Neuronal stem cell (in vitro differentiated cells): Measurements from ENCODE around the gene XPO5.
A peak's percentile ranks its signal among the peaks of the same experiment; 100 is the strongest.

Experiments used
- DNase-seq: peaks from one replicate; pipeline ENCODE4 v3.0.0-alpha.2; 2013; ENCODE audit warnings: low spot score
- H2AFZ ChIP-seq: one replicate; pipeline ENCODE4 v1.6.1; 2013; ENCODE audit warnings: mild to moderate bottlenecking, low read length, inconsistent platforms
- H2AK5ac ChIP-seq: 2 replicates; pipeline ENCODE4 v1.6.1; 2013; ENCODE audit warnings: low read depth, mild to moderate bottlenecking, inconsistent platforms, low read length, moderate library complexity, mixed read lengths
- H2BK120ac ChIP-seq: 2 replicates; pipeline ENCODE4 v1.6.1; 2013; ENCODE audit warnings: low read depth, mild to moderate bottlenecking, inconsistent platforms, low read length, moderate library complexity, mixed read lengths
- H2BK12ac ChIP-seq: one replicate; pipeline ENCODE4 v1.6.1; 2013; ENCODE audit warnings: low read length, inconsistent platforms
- H2BK15ac ChIP-seq: 2 replicates; pipeline ENCODE4 v1.6.1; 2013; ENCODE audit warnings: mild to moderate bottlenecking, low read length, inconsistent platforms, mixed read lengths
- H2BK5ac ChIP-seq: one replicate; pipeline ENCODE4 v1.6.1; 2013; ENCODE audit warnings: inconsistent platforms, mild to moderate bottlenecking, low read length, moderate library complexity
- H3K14ac ChIP-seq: one replicate; pipeline ENCODE4 v1.6.1; 2013; ENCODE audit warnings: low read length, inconsistent platforms
- H3K18ac ChIP-seq: 2 replicates; pipeline ENCODE4 v1.6.1; 2013; ENCODE audit warnings: low read length, inconsistent platforms
- H3K23ac ChIP-seq: 2 replicates; pipeline ENCODE4 v1.6.1; 2013; ENCODE audit warnings: low read depth, mild to moderate bottlenecking, mixed read lengths, low read length, inconsistent platforms; ENCODE audit not compliant: poor library complexity
- H3K27ac ChIP-seq: replicated peaks from 3 replicates; pipeline ENCODE4 v1.5.1; 2013; ENCODE audit warnings: low read length, inconsistent platforms
- H3K27me3 ChIP-seq, 3 experiments: 2 replicates each; pipeline ENCODE4 v1.6.1; 2013; ENCODE audit warnings: low read length in 3 of 3, mild to moderate bottlenecking in 2 of 3, inconsistent platforms in 1 of 3, low read depth in 1 of 3, mixed read lengths in 1 of 3, moderate library complexity in 1 of 3; ENCODE audit not compliant: control insufficient read depth in 3 of 3, insufficient read depth in 3 of 3
- H3K36me3 ChIP-seq, 2 donors: replicated peaks in 1 of 2; 2 replicates each; pipeline ENCODE4 v1.6.1; 2013; ENCODE audit warnings: low read length in 2 of 2; ENCODE audit not compliant: control insufficient read depth in 2 of 2, insufficient read depth in 2 of 2
- H3K4ac ChIP-seq: 2 replicates; pipeline ENCODE4 v1.6.1; 2013; ENCODE audit warnings: inconsistent platforms, mild to moderate bottlenecking, low read length, moderate library complexity
- H3K4me1 ChIP-seq, 2 donors: 1 replicate in 1 of 2; 2 replicates in 1 of 2; pipeline ENCODE4 v1.6.1; 2013; ENCODE audit warnings: low read length in 2 of 2, low read depth in 1 of 2; ENCODE audit not compliant: control insufficient read depth in 2 of 2, insufficient read depth in 1 of 2
- H3K4me2 ChIP-seq: one replicate; pipeline ENCODE4 v1.6.1; 2013; ENCODE audit warnings: mild to moderate bottlenecking, low read length, inconsistent platforms; ENCODE audit not compliant: insufficient read depth, poor library complexity, severe bottlenecking
- H3K4me3 ChIP-seq, 2 donors: 2 replicates each; pipeline ENCODE4 v1.5.1; 2013; ENCODE audit warnings: low read length in 2 of 2, mild to moderate bottlenecking in 2 of 2, inconsistent platforms in 1 of 2, moderate library complexity in 1 of 2
- H3K79me1 ChIP-seq: one replicate; pipeline ENCODE4 v1.6.1; 2013; ENCODE audit warnings: low read depth, mild to moderate bottlenecking, inconsistent platforms, low read length, moderate library complexity
- H3K9ac ChIP-seq: one replicate; pipeline ENCODE4 v1.6.1; 2013; ENCODE audit warnings: mild to moderate bottlenecking, low read depth, low read length, inconsistent platforms; ENCODE audit not compliant: poor library complexity
- H3K9me3 ChIP-seq, 2 donors: replicated peaks in 1 of 2; 2 replicates each; pipeline versions ENCODE3 to v1.6.1; 2013; ENCODE audit warnings: low read length in 2 of 2, mild to moderate bottlenecking in 2 of 2, inconsistent platforms in 1 of 2, low read depth in 1 of 2, mixed read lengths in 1 of 2, moderate library complexity in 1 of 2; ENCODE audit not compliant: control insufficient read depth in 2 of 2, insufficient read depth in 1 of 2
- H4K8ac ChIP-seq: one replicate; pipeline ENCODE4 v1.6.1; 2013; ENCODE audit warnings: low read depth, mild to moderate bottlenecking, inconsistent platforms, low read length, moderate library complexity
- H4K91ac ChIP-seq: one replicate; pipeline ENCODE4 v1.6.1; 2013; ENCODE audit warnings: low read length, low read depth, mild to moderate bottlenecking, inconsistent platforms; ENCODE audit not compliant: poor library complexity
- WGBS, 2 donors: extraction: QIAGEN DNeasy Blood & Tissue Kit; methylation state at CpG; one replicate each; pipeline ENCODE4 v1.1.7; 2013; ENCODE audit warnings: missing lambda C conversion rate in 2 of 2, mixed read lengths in 1 of 2; ENCODE audit not compliant: insufficient read length in 2 of 2, insufficient replicate concordance in 1 of 2; ENCODE audit errors: extremely low coverage in 2 of 2; 5-methylcytosine and 5-hydroxymethylcytosine counted together

XPO5 gene

GRCh38 chr6:43509984-43510826 is 65.6 kb downstream of the XPO5 start, which contains the start of gene LRRC73:
TSS of gene LRRC73 (minus strand) at chr6:43510346. CDS start at chr6:43509785, 561 bp downstream.
- Histone ChIP-seq H3K14ac (peak within 1 kb of the TSS; percentile 83), H3K23ac (peak within 1 kb of the TSS; percentile 90), H3K9me3 (no peaks in the 10 kb centered on the region), H3K9ac (peak within 1 kb of the TSS; percentile 99), H2AFZ (peak within 1 kb of the TSS; percentile 96), H4K91ac (no peak within 1 kb of the TSS), H3K36me3 (peaks cover 37 to 58% of the 10 kb centered on the region in 2 donors), H3K79me1 (peaks cover 1% of the 10 kb centered on the region), H2BK12ac (peak within 1 kb of the TSS; percentile 46), H3K27ac (no peak within 1 kb of the TSS), H3K27me3 (peaks cover 7 to 17% (median 9%) of the 10 kb centered on the region in 3 experiments), H2AK5ac (peak within 1 kb of the TSS; percentile 32), H2BK120ac (no peak within 1 kb of the TSS), H2BK15ac (no peak within 1 kb of the TSS), H2BK5ac (peak within 1 kb of the TSS; percentile 20), H3K18ac (peak within 1 kb of the TSS; percentile 89), H3K4ac (no peak within 1 kb of the TSS), H3K4me1 (peaks cover 8 to 12% of the 10 kb centered on the region in 2 donors), H3K4me2 (peak within 1 kb of the TSS; percentile 98), H4K8ac (no peak within 1 kb of the TSS), H3K4me3 (peak within 1 kb of the TSS; percentile 48 to 81)
- no CpG with 5 or more reads among the region's 96 CpGs for WGBS, 2 donors
- peak; percentile 83 for DNase-seq

DNA sequence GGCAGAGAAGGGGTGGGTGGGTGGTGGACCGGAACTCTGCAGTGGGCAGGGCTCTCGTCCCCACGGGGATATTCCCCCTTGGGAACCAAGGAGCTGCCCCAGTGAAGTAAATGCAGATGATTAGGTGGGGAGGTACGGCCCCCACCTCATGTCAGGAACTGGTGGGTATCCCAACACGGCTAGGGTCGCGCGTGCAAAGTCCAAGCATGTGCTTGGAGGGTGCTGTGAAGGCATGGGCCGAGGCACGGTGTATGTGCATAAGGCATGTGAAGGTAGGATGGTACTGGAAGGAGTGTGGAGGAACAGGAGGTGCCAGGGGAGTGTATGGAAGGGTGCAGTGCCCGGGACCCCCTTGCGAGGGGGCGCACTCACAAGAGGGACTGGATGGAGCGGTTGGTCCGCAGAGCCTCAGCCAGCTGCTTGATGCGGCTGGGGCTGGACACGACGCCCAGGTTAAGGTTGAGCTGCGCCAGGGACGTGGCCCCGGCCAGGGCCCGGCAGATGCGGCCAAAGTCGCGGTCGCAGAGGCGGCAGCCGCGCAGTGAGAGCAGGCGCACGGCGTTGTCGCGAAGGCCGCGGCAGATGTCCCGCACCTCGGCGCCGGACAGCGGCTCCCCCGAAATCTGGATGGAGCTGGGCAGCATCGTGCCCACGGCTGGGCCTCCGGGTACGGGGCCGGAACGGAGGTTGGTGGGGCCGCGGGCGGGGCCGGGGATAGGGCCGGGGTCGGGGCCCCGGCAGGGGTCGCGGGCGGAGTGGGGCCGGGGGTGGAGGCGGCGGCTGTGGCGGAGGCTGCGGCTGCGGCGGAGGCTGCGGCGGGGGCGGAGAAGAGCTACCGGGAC is 66.5 kb downstream of the XPO5 start:
- peaks cover 37 to 58% of the 10 kb centered on the region in 2 donors for H3K36me3 ChIP-seq
- peak overlapping the region; percentile 96 for H2AFZ ChIP-seq
- no peak overlapping the region for H4K8ac ChIP-seq
- H2AK5ac ChIP-seq, result peak overlapping the region; percentile 47
- no peak overlapping the region for H3K27ac ChIP-seq
- peak overlapping the region; percentile 46 for H2BK12ac ChIP-seq
- peak overlapping the region; percentile 92 for H3K9ac ChIP-seq
- H2BK15ac ChIP-seq, result no peak overlapping the region
- no peak for DNase-seq
- peaks cover 8 to 12% of the 10 kb centered on the region in 2 donors for H3K4me1 ChIP-seq
- H2BK120ac ChIP-seq, result no peak overlapping the region
- H3K4me2 ChIP-seq, result peak overlapping the region; percentile 98
- H3K23ac ChIP-seq, result peak overlapping the region; percentile 90
- H3K18ac ChIP-seq, result peak overlapping the region; percentile 78
- H4K91ac ChIP-seq, result no peak overlapping the region
- H3K14ac ChIP-seq, result peak overlapping the region; percentile 25
- no CpG with 5 or more reads among the region's 69 CpGs for WGBS, 2 donors
- peak overlapping the region; percentile 48 to 81 for H3K4me3 ChIP-seq
- no peaks in the 10 kb centered on the region for H3K79me1 ChIP-seq
- H3K27me3 ChIP-seq, result peaks cover 7 to 17% (median 9%) of the 10 kb centered on the region in 3 experiments
- H3K4ac ChIP-seq, result no peak overlapping the region
- peak overlapping the region; percentile 20 for H2BK5ac ChIP-seq
- no peaks in the 10 kb centered on the region for H3K9me3 ChIP-seq

DNA sequence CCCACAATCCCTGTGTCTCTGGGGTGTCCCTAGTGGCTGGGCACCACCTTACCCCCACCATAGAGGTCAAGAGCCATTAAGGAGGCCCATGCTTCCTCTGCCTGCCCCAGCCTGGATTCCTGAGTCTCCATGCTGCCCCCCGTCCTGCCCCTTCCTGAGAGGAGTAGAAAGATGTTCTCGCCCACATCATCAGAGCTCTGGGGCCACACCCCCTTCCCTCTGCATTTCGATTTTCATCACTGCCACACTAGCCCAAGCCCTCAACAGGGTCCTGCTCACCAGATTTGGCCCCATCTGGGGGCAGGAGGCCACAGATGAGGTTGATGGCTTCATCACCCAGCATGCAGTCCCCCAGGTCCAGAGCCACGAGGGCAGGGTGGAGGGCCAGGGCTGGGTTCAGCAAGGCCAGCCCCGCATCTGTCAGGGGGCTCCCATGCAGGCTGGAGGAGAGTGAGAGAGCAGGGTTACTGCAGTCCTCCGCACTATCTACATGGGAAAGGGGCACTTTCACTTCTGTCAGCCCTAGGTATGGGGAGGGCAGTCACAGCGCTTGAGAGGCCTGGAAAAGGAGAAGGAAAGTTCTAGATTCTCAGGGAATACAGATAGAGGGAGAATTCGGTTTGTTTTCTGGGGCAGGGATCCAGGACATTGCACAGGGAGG is 67.2 kb downstream of the XPO5 start:
- no peak overlapping the region for H3K4ac ChIP-seq
- no peaks in the 10 kb centered on the region for H3K79me1 ChIP-seq
- peaks cover 36 to 57% of the 10 kb centered on the region in 2 donors for H3K36me3 ChIP-seq
- WGBS, 2 donors, result no CpG with 5 or more reads among the region's 8 CpGs
- H3K9me3 ChIP-seq, result peaks cover 0 to 1% of the 10 kb centered on the region in 2 donors
- H2BK15ac ChIP-seq, result no peak overlapping the region
- no peak overlapping the region for H3K14ac ChIP-seq
- no peak for DNase-seq
- no peak overlapping the region for H3K4me3 ChIP-seq
- H3K4me2 ChIP-seq, result no peak overlapping the region
- no peak overlapping the region for H4K91ac ChIP-seq
- no peak overlapping the region for H4K8ac ChIP-seq
- no peak overlapping the region for H3K27ac ChIP-seq
- H2BK5ac ChIP-seq, result peak overlapping the region; percentile 20
- peaks cover 8 to 12% of the 10 kb centered on the region in 2 donors for H3K4me1 ChIP-seq
- H3K18ac ChIP-seq, result no peak overlapping the region
- no peak overlapping the region for H2BK12ac ChIP-seq
- H3K23ac ChIP-seq, result peak overlapping the region; percentile 86
- H2AFZ ChIP-seq, result no peak overlapping the region
- no peak overlapping the region for H2BK120ac ChIP-seq
- H3K9ac ChIP-seq, result no peak overlapping the region
- H2AK5ac ChIP-seq, result peak overlapping the region; percentile 47
- H3K27me3 ChIP-seq, result peaks cover 7 to 17% (median 9%) of the 10 kb centered on the region in 3 experiments
